GM18508 (cell line): ENCODE measurements around the gene NFATC3.

Experiments
- ATAC-seq: cut with Tn5 transposase; IDR thresholded peaks from one replicate; pipeline ENCODE4 v1.9.1; 2021; ENCODE audit warnings: moderate number of reproducible peaks; ENCODE audit not compliant: insufficient read depth, unreplicated experiment

Gene NFATC3

DNA sequence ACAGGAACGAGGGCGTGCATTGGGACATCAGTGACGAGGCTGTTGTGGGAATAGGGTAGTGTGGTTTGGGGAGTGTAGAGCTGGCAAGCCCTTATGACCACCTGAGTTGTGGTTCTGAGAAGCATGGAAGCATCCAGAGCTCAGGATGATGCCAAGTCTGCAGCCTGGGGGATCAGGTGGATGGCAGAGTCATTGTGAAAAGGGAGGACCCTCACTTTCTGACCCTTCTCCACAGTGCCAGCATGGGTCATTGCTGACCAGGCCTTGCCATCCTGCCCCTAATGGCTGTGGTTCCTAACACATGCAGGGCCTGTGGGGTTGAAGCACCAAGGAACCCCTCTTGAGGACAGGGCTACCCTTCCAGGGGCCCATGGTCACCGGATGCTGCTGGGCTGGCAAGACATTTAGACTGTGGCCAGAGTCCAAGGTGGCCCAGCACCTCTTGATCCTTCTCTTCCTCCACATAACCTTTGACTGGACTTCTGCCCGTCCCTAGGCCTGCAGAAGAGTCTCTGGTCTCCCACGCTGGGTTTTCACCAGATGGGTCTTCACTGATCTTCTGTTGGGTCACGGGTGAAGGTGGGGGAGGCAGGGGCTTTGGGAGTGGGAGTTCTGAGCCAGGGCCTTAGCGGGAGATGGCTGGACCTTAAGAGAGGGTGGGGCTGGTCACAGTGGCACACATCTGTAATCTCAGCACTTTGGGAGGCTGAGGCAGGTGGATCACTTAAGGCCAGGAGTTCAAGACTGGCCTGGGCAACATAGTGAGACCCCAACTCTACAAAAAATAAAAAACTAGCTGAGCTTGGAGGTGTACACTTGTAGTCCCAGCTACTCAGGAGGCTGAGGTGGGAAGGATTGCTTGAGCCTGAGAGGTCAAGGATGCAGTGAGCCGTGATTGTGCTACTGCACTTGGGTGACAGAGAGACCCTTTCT is 158.0 kb downstream of the NFATC3 start:
- ATAC-seq = no peak

DNA sequence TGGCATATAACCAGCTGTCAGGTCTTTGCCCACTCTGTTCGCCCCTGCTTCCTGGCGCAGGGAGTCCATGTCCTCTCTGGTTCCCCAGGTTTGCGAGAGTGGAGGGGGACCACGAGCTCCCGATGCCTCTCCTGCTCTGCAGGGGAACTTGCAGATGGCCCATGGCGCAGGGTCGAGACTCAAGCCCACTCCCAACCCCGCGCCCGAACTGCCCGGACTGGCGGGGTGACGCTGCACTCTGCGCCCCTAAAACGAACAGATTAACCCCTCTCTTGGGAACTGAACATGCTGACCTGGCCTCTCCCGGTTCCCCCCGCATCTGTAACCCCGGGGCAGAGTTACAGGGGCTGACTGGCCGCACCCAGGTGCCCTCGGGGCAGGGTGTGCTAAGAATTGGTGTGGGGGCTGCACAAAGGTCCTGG is 159.3 kb downstream of the NFATC3 start:
- no peak for ATAC-seq

- ATAC-seq = no peak
Observed at GRCh38 chr16:68244903-68245853, 160.0 kb downstream of the NFATC3 start, which contains the start of gene PLA2G15. PLA2G15 (plus strand) TSS chr16:68245373; CDS start chr16:68245427, 54 bp downstream.

DNA sequence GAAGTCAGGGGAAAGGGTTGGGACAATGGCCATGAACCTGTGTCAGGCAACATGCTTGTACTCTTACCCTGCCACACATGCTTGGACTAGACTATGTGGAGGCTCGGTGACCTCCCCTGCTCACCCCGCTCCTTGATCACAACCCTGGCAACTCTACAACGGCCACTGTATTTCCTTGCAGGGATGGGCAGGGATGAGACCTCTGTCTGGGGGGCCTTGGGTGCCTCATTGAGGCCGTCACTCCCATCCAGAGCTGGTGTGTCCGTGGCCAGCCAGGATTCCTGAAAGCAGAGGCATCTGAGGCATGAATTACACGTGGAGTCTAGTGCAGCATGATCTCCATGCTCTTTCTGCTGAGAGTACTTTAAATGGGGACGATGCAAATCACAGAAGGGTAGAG is 161.0 kb downstream of the NFATC3 start:
- ATAC-seq = no peak

GRCh38 chr16:68246666-68247065 is 161.5 kb downstream of the NFATC3 start:
- ATAC-seq = no peak

- ATAC-seq = no peak
Observed at GRCh38 chr16:68247400-68247799, 162.2 kb downstream of the NFATC3 start.

DNA sequence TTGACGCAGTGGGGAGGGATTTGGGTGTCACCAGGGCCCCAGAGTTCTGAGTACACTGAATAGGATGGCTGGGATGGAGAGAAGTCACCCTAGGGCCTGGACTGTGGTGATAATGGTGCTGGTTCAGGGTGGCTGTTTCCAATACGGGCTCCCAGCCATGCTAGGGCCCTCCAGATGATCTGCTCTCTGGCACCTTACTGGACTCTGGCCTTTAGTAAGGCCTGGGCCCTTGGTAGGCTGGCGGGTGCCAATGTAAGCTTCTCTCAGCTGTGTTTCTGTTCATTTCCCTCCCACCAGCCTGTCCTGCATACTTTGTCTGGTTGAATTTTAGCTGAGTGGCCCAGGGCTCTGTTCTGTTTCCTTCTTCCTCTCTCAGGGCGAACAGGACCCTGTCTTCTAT is 162.8 kb downstream of the NFATC3 start:
- no peak for ATAC-seq

DNA sequence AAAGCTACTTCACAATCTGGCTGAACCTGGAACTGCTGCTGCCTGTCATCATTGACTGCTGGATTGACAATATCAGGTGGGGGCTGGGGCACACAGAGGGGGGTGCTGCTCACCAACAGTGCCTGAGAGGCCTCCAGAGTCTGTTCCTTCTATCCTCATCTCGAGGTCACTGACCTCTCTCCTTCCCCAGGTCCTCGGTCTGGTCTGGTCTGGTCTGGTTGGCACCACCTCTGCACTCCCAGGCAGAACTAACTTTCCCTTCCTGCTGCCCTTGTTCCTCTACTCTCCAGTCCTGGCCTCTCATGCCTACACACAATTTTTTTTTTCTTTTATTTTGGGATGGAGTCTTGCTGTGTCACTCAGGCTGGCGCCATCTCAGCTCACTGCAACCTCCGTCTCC is 164.2 kb downstream of the NFATC3 start:
- ATAC-seq = no peak

- ATAC-seq = no peak
Observed at GRCh38 chr16:68250951-68251350, 165.8 kb downstream of the NFATC3 start.

DNA sequence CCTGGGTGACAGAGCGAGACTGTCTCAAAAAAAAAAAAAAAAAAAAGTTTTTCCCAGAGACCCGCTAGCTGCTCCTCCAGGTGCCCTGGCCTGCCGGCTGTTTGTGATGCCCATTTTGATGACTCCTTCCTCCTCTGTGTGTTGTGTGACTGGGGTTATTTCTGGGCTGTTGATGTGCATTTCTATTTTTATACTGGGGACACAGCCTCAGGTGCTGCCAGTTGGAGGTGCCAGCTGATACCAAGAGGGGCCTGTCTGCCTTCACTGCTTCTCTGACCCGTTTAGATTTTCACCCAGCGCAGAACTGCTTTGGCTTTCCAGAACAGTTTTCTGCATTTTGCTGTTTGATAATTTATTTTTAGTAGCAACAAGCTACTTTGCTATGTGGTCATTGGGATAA is 166.7 kb downstream of the NFATC3 start:
- ATAC-seq = no peak

DNA sequence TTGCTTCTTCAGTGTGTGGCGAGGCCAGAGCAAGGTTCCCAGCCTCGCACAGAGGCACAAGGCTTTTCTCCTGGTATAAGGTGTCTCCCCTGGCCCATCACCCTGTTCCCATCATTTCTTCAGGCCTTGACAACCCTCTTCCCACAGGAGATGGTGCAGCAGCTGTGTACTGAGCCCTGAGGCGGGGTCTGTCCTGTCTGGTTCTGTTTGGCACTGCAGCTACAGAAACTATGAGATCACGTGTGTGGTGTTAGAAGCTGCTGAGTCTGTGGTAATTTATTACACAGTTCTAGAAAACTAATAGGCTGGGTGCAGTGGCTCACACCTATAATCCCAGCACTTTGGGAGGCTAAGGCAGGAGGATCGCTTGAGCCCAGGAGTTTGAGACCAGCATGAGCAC is 167.2 kb downstream of the NFATC3 start:
- no peak for ATAC-seq

- no peak for ATAC-seq
Observed at GRCh38 chr16:68253721-68254120, 168.6 kb downstream of the NFATC3 start.

DNA sequence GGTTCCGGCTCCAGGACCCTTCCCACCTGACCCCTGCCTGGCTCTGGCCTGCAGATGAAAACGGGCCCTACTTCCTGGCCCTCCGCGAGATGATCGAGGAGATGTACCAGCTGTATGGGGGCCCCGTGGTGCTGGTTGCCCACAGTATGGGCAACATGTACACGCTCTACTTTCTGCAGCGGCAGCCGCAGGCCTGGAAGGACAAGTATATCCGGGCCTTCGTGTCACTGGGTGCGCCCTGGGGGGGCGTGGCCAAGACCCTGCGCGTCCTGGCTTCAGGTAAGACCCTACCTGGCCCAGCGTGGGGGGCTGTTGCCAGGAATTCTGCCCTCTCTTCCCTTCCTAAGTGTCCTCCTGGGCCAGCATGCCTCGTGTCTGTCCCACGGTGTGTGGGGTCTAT is 170.5 kb downstream of the NFATC3 start:
- ATAC-seq = no peak

DNA sequence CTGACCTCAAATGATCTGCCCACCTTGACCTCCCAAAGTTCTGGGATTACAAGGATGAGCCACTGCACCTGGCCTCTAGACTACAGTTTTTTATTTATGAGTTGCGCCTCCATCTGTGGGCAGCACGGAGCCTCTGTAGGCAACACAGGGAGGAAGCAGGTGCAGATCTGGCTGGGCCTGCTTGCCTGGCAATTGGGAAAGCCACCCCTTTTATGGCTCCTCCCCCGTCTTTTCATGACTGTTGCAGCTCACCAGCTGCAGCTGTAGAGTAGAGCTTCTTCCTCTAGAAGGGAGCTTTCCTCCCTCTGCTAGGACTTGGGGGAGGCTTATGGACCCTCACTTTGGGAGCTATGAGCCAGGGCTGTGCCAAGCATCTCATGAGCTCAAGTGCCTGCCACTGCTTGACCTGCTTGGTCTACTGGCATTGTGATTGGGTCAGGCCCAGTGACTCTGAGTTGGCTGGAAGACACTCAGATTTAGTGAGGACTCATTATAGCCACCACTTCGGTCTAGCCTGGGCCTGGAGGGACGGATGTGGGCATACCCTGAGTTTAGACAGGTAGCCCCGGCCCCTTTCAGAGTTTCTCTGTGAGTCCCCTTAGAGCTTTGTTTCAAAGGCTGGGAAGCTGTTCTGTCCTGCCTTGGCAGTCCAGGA is 172.2 kb downstream of the NFATC3 start:
- ATAC-seq = no peak

DNA sequence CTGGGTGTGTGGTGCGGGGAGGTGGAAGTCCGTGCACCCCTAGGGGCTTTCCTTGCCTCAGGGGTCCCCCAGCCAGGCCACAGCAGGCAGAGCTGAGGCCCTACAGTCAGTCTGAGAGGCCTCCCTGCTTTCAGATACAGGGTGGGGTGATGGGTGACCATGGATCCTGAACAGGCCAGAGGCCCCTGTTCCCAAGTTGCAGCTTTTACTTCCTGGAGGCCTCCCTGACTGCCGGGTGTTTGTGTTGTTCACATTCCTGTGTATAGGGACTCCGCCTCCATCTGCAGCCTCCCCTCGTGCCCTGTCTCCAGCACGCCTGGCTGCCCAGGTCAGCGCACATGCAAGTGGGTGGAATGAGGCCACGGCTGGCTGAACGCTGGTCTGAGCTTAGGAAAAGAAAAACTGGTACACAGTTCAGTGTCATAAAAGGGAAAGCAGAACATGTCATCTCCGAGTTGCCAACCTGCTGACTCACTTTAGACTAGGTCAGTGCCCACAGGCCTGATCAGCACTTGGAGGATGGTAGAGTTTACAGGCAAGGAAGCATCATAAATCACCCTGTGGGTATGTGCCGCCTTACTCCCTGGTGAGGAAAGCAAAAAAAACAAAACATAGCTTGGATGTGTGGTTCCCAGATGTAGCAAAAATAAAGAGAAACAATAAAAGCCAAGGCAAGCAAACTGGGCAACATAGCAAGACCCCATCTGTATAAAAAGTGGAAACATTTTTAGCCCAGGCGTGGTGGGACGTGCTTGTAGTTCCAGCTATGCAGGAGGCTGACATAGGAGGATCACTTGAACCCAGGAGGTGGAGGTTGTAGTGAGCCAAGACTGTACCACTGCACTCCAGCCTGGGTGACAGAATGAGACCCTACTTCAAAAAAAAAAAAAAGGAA is 173.0 kb downstream of the NFATC3 start:
- no peak for ATAC-seq

DNA sequence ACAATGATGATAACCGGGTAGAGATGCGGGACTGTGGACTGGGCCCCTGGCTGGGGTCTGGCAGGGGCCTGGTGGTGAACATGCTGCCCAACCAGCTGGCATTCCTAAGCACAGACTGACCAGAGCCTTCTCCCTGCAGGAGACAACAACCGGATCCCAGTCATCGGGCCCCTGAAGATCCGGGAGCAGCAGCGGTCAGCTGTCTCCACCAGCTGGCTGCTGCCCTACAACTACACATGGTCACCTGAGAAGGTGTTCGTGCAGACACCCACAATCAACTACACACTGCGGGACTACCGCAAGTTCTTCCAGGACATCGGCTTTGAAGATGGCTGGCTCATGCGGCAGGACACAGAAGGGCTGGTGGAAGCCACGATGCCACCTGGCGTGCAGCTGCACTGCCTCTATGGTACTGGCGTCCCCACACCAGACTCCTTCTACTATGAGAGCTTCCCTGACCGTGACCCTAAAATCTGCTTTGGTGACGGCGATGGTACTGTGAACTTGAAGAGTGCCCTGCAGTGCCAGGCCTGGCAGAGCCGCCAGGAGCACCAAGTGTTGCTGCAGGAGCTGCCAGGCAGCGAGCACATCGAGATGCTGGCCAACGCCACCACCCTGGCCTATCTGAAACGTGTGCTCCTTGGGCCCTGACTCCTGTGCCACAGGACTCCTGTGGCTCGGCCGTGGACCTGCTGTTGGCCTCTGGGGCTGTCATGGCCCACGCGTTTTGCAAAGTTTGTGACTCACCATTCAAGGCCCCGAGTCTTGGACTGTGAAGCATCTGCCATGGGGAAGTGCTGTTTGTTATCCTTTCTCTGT is 174.0 kb downstream of the NFATC3 start:
- no peak for ATAC-seq

DNA sequence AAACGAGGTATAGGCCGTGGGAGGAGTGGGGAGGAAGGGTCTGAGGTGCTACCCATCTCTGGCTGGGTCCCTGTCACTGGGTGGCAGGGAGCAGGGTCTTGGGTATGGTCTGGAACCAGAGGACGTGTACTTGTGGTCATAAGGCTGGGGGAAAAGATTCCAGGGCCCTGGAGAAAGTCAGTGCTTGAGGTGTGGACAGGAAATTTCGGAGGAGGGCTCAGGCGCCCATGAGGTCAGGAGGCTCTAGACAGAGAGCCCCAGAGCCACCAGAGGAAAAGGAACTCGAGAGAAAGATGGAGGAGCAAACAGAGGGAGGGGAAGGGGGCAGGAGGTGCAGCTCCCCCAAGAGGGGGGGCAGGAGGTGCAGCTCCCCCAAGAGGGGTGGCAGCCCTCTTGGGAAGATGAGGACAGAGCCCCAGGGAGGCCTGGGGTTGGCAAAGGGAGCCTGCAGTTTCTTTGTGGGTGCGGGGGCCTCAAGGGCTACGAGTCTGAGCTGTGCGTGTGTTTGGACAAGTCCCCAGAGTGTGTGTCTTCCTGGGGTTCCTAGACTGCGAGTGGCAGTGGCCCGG is 178.5 kb downstream of the NFATC3 start:
- no peak for ATAC-seq
